GM19351 (cell line): Measurements from ENCODE around the gene ASB18.
"Not testable (repeated sequence)": the region's sequence is repeated elsewhere in the genome, so short reads cannot be mapped to it uniquely, and the experiment has no call there.

Source experiments
- ATAC-seq: cut with Tn5 transposase; IDR thresholded peaks from one replicate; pipeline ENCODE4 v1.9.1; 2021; ENCODE audit warnings: mild to moderate bottlenecking, moderate library complexity; ENCODE audit not compliant: unreplicated experiment

ASB18 gene

DNA sequence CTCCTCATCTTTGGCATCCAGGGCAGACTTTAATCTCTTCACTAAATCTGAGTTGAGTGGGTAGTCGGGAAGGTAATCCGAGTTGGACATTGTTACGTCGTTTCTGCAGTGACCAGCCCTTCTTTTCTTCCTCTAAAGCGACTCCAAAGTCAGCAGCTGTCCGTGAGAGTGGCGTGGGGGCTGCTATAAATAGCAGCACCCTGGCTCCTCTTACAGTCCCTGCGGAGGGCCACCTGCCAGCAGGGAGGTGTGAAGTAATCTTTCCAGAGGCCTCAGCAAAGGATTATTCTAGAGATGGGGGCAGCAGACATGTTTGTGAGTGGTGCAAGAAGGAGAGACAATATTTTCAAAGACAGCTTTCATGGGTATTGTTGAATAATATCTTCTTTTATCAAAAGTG is at the start of gene ASB18:
Gene ASB18 (minus strand): TSS at position 151 of the 400 bp plus-strand sequence. CDS start 61 bp downstream, at position 90.
- no peak for ATAC-seq

DNA sequence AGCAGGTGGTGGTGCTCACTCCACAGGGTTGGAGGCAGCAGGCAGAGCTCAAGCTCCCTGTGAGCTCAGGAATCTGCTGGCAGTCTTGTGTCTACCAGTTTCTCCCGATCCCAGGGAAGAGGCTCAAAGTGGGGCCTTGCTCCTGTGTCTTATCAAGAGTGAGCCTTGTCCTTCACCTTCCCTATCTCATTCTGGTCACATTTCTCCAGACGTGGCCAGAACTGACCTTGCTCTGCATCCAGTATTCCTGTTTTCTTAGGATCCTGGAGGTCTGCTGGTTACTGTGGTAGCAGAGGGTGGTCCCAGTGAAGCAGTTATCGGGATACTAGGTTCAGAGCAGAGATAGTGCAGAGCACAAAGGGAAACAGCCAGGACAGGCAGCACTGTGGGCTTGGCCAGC is 47.1 kb upstream of the ASB18 start:
- ATAC-seq: no peak

GRCh38 chr2:236309669-236310029 is 45.4 kb upstream of the ASB18 start:
- no peak for ATAC-seq

GRCh38 chr2:236308855-236309668 is 44.9 kb upstream of the ASB18 start:
- no peak for ATAC-seq

- ATAC-seq: no peak
Measured at GRCh38 chr2:236307641-236308040, 43.4 kb upstream of the ASB18 start.

- ATAC-seq: no peak
Measured at GRCh38 chr2:236306825-236307540, 42.8 kb upstream of the ASB18 start.

- ATAC-seq: no peak
Measured at GRCh38 chr2:236305964-236306605, 41.9 kb upstream of the ASB18 start.

GRCh38 chr2:236305531-236305930 is 41.3 kb upstream of the ASB18 start:
- no peak for ATAC-seq

- no peak for ATAC-seq
Measured at GRCh38 chr2:236303935-236304334, 39.7 kb upstream of the ASB18 start.

GRCh38 chr2:236302555-236302954 is 38.3 kb upstream of the ASB18 start:
- no peak for ATAC-seq

- no peak for ATAC-seq
Measured at GRCh38 chr2:236298924-236299475, 34.8 kb upstream of the ASB18 start.

- ATAC-seq: no peak
Measured at GRCh38 chr2:236295481-236295880, 31.3 kb upstream of the ASB18 start.

- no peak for ATAC-seq
Measured at GRCh38 chr2:236294647-236295046, 30.4 kb upstream of the ASB18 start.

DNA sequence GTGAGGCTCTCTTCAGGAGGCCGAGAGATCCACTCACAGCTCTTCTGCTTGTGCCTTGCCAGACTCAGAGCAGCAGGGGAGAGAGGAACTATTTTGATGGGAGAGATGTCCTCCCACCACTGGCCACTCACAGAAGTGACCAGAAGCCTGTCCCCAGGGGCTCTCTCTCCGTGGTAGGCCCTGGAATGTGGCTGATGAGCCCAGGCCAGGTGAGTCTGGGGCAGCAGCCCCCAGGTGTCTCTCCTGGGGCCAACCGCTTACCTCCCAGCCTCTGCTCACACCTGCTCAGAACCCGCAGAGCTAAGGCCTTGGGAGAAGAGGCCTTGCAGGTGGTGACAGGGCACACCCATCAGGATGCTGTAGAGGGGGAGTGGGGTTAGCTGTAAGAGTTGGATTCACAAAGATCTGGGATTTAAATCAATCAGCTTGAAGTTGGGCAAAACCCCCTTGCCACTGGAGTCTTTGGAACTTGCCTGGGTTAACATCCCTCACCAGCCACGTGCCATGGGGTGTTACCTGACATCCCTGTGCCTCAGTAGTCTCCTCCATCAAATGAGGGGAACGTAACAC is 29.1 kb upstream of the ASB18 start:
- ATAC-seq: no peak

DNA sequence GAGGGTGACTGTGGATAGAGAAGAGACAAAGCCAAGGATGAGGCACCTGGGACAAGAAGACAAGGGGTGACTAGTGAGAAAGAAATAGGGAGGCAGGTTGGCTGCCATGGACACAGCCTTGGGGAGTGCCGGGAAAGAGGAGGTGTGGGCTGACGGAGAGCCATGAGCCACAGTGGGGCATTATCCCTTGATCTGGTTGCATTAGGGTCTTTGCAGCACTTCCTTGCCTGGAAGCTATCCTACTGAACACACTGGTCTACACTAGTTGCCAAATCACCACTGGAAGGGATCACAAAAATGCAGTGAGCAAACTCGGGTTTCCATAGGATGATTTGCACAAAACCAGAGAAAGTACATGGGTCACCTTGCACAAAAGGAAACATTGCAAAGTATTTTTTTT is 27.7 kb upstream of the ASB18 start:
- no peak for ATAC-seq

- no peak for ATAC-seq
Measured at GRCh38 chr2:236291476-236291875, 27.3 kb upstream of the ASB18 start.

GRCh38 chr2:236290742-236291425 is 26.7 kb upstream of the ASB18 start:
- ATAC-seq: no peak

GRCh38 chr2:236289766-236290462 is 25.7 kb upstream of the ASB18 start:
- ATAC-seq: no peak

- ATAC-seq: not testable (repeated sequence)
Measured at GRCh38 chr2:236288373-236288772, 24.2 kb upstream of the ASB18 start.

DNA sequence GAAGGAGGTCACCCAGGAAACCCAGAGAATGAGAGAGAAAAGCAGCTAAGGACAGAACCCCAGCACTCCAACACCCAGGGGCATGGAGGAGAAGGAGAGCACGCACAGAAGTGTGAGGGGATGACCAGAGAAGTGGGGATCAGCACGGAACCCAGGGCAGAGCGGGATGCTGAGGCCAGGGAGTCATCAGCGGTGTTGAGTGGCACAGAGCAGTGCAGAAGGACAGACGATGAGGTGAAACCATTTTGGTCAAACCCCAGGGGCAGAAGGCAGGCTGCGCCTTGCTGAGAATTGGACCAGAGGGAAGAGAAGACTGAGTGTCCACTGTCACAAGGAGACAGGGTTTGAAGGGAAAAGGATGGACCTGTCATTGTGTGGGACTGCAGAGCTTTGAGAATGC is 23.4 kb upstream of the ASB18 start:
- no peak for ATAC-seq
